ENCODE data around the gene ZC3H13. TPM values are rescaled to one million over a fixed set of nuclear protein-coding genes. Genes with fewer than 3 reads are reported as not detected.

Gene ZC3H13, protein sequence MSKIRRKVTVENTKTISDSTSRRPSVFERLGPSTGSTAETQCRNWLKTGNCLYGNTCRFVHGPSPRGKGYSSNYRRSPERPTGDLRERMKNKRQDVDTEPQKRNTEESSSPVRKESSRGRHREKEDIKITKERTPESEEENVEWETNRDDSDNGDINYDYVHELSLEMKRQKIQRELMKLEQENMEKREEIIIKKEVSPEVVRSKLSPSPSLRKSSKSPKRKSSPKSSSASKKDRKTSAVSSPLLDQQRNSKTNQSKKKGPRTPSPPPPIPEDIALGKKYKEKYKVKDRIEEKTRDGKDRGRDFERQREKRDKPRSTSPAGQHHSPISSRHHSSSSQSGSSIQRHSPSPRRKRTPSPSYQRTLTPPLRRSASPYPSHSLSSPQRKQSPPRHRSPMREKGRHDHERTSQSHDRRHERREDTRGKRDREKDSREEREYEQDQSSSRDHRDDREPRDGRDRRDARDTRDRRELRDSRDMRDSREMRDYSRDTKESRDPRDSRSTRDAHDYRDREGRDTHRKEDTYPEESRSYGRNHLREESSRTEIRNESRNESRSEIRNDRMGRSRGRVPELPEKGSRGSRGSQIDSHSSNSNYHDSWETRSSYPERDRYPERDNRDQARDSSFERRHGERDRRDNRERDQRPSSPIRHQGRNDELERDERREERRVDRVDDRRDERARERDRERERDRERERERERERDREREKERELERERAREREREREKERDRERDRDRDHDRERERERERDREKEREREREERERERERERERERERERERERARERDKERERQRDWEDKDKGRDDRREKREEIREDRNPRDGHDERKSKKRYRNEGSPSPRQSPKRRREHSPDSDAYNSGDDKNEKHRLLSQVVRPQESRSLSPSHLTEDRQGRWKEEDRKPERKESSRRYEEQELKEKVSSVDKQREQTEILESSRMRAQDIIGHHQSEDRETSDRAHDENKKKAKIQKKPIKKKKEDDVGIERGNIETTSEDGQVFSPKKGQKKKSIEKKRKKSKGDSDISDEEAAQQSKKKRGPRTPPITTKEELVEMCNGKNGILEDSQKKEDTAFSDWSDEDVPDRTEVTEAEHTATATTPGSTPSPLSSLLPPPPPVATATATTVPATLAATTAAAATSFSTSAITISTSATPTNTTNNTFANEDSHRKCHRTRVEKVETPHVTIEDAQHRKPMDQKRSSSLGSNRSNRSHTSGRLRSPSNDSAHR (N-terminal part only)
- 37.9 TPM for polyA plus RNA-seq (ENCODE audit: insufficient read length)

DNA sequence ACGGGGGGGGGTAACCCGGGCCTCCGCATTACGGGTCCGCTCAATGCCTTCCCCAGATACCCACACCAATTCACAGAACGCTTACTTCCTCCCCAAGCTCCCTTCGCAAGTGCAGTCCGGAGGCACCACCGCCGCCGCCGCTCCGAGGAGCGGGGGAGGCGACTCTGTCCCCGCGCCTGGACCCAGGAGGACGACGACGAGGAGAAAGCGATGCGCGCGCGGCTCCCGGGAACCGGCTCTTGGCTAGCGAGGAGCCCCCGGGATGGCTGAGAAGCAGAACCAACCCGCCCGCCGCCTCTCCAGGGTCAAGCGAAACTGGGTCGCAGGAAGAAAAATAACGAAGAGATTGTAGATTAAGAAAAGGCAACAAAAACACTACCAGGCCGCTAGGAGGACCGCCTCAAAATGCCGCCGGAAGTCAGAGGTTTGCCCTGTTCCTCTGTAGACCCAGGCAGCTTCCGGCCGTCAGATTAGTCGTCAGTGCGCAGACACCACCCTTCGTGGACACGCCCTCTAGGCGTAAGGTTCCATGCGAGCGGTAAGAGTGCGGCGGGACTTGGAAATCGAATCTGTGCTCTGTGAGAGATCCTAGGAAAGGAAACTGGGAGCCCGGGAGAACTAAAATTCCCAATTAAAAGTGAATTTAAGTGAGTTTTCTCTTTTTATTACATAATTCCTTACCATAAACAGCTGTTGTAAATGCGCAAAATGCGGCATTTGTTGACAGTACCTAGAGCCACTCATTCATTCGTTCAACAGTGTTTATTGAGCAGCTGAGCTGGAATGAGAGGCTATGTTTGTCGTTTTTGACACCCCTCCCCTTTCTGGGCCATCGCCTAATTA lies at the start of gene ZC3H13:
TSS of gene ZC3H13 (minus strand) at position 428 of the 843 bp plus-strand sequence. CDS start 7,239 bp downstream, outside the sequence.
- DNase-seq = peak; percentile 95

DNA sequence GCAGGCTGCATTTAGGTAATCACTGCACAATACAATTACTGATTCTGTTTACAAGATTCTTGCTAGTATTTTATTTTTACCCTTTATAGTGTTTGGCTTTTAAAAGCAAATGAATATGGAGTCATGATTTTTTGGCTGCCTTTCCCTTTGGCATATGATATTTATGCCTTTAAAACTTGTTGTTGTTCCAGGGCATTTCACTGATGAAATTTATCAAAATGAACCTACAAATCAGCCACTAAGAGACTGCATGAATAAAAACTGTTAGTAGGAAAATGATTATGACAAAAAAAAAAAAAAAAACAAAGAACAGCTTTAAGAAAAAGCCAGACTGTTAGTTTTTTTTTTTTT lies 49.7 kb upstream of the ZC3H13 start:
- no peak for DNase-seq

DNA sequence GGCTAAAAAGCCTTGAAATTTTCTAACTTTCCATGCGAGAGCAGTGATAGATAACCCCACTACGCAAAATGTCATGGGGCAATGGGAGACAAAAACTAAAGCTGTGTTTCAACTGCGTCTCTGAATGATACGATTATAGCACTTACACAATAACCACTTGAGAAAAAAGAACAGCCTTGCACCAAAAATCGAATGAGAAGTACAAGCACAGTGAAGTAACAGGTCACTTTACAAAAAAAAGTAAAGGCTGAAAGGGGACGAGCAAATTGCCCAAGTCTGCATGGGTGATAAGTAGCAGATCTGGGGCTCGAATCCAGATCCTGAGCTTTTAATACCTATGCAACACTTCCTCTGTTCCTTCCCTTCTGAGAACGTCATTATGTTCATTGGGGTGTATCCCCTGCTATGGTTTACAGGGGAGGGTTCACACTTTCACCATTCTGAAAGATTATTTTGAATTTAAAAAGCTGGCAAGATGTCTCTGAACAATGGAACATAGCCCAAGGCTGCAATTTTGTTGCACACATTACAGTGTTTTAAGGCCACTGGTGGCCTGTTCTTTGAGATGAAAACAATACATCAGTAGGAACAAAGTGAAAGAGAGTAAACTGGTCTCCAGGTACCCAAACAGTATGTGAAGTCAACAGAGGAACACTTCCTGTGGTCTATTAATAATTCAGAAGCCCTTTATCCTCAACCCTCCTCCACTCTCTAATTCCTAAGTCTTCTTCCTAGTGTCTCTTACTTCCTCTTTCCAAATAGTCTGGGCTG lies 49.1 kb upstream of the ZC3H13 start:
- no peak for DNase-seq

DNA sequence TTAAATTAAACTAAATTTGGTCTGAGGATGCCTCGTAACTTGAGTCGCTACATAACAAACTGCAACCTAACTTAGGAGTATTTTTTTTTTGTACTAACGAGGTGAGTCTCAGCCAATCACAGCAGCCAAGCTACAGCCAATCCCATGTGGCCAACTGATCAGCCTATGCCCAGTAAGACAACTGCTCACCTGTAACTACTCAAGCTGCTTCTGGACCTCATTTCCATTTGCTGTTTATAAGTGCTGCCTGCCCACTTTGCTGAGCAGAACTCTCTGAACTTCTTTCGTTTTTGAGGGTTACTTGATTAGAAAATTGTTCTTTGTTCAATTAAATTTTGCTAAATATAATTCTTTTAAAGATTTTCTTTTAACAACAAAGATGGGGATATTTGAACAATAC lies 48.5 kb upstream of the ZC3H13 start:
- DNase-seq = no peak

DNA sequence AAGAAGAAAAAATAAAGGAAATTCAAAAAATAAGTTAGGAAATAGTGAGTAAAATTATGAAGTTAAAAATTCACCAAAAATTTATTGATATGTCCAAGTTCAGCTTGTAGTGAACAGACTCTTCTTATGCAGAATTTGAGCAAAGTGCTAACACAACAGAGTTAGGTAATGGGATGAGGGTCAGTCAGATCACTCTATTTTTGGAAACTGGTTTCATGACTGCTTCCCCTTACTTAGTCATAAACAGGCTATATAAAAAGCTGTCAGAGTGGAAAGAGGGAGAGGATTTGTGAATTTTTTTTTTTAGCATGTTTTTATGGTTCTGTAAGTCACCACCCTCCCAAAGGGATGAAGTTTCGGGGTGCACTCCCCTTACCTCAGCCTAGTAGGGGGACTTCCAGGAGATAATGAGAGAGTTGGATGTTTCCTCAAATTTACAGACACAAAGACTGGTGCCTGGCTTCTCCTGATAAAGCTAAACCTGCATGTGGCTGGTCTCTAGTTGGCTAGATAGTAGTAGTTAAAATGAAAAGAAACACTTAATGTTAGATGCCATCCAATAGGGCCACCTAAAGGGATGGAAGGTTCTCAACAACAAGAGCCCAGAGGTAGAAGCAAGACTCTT lies 47.8 kb upstream of the ZC3H13 start:
- no peak for DNase-seq

DNA sequence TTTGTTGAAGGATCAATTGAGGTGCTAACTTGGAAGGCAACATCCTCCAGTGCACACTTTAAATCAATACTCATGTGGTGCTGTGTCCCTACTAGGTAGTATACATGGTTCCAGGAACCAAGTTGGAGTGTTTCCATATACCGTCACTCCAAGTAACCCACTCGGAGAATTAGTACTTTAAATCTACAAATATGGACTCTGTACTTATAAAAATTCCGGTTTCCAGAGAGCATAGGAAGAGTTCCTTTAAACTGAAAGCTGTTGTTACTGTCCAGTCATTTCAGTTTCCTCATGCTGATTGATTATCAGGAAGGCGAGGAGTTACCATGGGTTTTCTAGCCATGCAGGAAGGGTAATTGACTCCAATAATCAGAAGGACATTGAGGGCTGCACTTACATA lies 45.1 kb upstream of the ZC3H13 start:
- no peak for DNase-seq

DNA sequence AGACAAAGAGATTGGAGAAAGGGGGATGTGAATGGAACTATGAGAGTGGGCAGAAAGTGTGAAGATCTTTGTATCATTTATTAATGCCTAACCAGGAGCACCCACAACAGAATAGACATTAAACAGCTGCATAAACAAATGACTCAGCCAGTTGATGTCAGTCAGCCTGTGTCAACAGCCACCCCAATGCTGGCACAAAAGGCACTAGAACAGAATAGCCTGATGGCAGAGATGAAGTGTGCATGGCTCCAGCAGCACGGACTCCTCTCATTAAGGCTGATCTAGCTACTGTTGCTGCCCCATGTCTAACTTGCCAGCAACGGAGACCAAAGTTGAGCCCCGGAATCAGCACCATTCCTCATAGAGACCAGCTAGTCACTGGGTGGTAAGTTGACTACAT lies 44.5 kb upstream of the ZC3H13 start:
- DNase-seq = no peak

DNA sequence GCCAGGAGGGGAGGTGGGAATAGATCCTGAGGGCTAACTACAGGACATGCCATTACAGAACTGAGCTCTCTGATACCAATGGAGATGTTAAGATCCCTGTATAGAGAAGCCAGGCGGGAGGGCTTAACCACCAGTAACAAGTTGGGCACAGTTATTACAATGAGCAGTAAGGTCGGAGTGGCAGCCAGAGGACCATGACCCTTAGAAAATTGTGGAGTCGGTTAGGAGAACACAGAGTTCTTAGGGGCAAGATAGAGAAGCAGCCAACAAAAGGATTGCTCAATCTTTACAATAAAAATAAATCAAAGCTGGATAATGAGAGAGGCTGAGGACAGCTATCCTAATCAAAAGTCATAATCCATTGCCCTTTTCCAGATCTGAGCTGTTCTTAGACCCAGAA lies 41.9 kb upstream of the ZC3H13 start:
- DNase-seq = no peak

DNA sequence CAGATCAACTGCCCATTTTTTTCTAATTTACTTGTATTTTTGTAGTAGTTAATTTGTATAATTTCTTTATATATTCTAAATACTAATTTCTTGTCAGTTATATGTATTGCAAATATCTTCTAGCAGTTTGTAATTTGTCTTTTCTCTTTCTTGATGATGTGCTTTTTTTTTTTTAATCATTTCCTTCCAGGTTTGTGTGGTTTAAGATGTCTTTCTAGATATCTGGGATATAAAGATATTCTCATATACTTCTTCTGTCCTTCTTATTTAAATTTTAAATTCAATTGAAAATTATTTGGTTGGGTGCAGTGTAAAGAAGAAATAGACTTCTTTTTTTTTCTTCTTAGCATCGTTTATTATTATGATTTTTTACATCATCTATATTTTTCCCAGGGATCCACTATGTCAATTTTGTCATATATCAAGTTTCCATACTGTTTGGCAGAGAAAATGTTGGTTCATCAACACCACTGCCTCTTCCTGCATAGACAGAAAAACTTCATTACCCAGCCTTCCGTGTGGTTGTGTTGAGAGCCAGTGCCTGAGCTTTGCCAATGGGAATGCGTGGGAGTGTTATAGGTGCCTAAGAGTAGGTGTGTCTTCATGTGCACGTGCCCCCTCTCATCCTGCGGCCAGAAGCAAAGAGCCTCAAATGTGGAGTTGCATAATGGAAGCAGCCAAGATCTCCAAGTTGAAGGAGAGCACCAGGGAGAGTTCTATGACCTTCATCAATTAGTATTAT lies 36.4 kb upstream of the ZC3H13 start:
- DNase-seq = no peak

DNA sequence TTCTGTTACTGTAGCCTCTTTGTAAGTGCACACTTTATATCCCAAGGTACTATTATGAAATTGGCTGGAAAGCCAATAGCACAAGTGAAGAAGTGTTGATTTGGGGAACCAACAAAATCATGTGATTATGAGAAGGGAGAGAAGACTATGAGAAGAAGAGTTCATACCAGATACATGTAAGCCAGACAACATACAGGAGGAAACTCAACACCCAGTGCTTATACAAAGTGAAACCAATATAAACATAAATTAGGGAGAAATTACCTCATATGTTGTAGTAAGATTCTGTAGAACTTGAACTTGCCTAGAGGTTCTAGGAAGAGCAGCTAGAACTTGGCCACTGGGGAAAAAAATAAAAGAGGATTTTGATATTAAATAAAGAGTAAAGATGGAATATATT lies 34.9 kb upstream of the ZC3H13 start:
- no peak for DNase-seq

DNA sequence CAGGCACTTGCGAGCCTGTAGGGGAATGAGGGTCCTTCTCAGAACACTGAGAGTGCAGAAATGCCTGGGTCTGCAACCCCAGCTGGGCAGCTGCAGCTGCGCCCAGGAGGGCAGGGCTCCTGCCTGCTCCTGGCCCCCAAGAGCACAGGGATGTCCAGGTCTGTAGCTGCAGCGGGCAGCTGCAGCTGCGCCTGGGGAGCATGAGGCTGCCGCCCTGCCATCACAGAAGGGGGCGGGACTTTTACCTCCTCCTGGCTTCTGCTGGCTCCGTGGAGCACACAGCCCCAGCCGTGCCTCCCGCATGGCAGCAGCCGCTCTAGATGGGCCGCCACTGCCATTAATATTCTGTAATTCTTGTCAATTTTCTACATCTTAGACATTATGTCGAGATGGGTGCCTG lies 34.4 kb upstream of the ZC3H13 start:
- no peak for DNase-seq

DNA sequence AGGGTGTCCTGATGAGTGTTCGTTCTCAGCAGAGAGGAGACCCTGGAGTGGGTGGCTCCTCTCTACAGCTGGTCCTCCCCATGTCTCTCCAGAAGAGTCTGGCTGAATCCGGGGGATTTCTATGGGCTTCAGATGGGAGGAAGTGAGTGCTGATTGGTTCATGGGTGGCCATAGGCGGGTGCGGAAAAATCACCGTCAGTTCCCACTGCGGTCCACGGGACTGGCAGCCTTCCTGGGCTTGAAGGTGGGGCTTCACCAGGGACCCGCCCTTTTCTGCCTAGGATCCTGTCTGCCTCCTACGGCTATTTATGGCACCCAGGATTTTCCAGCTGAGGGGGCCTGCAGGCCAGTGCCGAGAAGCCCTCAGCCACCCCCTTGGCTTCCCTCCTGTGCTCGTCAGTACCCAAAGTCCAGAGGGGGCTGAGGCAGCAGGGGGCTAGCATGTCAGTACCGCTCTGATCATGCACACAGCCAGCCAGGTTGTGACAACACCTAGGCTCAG lies 33.9 kb upstream of the ZC3H13 start:
- no peak for DNase-seq

DNA sequence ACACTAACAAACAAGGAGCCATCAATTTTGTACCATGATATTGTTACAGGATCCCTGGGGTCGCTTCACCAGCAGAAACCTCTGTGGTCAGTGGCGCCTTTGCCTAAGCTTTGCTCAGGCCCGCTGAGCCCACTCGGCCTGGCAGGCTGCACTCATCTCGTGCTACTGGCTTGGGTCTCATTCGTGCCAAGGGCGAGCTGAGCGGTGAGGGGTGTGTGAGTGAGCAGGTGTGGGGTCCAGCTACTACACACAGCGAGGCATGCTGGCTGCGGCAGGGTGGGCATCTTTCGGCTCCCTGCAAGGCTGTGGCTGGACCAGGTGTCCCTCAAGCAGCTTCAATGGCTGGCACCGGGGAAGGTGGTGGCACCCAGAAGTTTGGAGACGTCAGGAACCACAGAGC lies 33.2 kb upstream of the ZC3H13 start:
- no peak for DNase-seq

DNA sequence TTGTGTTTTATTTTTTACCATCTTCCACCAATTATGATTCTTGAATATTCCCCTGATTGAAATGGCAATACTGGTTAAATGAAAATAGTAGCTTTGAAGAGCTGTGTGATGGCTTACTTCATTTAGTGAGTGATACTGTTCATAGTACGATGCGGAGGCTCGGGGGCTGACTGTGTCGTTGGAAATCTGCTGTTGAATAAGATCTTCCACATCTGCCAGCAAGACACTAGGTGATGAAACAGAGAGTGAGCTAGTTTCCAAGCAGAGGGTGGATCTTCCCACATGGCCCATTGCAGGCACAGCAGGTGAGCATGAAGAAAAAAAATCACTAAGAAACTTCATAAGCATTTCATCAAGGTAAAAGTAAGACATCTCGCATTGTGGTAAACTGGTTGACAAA lies 29.8 kb upstream of the ZC3H13 start:
- DNase-seq = no peak

DNA sequence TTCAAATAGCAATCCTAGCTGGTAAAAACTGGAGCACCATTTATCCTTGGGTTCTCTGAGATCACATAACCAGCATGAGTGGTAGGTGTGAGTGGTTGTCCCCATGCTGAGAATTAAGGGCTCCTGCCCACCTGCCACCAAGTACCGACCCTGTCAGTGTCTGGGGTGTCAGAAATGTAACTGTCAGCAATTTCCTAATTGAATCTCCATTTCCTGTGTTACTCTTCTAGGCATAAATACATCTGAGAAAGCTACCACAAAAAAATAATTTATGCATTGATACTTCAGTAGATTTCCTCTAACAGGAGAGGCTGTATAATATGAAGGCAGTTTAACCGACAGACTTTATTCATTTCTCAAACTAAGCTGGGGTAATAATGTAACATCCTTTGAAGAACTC lies 27.2 kb upstream of the ZC3H13 start:
- DNase-seq = no peak

DNA sequence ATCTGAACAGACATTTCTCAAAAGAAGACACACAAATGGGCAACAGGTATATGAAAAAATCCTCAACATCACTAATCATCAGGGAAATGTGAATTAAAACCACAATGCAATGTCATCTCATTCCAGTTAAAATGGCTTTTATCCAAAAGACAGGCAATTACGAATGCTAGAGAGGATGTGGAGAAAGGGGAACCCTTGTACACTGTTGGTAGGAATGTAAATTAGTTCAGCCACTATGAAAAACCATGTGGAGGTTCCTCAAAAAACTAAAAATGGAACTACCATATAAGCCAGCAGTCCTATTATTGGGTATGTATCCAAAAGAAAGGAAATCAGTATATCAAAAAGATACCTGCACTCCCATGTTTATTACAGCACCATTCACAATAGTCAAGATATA lies 24.7 kb upstream of the ZC3H13 start:
- DNase-seq = no peak

DNA sequence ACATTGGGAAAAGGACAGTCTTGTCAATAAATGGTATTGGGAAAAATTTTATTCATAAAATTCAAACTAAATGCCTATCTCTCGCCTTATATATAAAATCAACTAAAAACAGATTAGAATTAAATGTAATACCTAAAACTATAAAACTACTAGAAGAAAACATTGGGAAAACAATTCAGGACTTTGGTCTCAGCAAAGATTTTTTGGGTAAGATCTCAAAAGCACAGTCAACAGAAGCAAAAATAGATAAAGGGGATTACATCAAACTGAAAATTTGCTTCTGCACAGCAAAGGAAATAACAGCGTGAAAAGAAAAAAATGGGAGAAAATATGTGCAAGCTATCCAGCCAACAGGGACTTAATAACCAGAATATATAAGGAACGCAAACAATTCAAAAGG lies 24.3 kb upstream of the ZC3H13 start:
- no peak for DNase-seq

DNA sequence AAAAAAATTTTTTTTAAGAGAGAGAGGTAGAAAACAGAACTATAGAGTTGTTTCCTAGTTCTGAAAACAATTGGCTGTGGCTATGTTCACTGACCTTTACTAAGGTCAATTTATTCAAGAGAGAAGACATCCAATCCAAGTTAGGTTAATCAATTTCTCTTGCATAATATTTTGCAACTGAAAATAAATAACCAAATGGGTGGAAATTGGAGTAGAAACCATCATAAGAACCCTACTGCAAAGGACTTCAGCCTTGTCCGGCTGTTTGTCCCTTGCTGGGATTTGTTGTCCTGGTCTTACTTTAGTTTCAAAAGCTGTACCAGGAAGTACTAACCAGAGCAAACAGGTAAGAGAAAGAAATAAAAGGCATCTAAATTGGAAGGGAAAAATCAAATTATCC lies 23.3 kb upstream of the ZC3H13 start:
- no peak for DNase-seq

DNA sequence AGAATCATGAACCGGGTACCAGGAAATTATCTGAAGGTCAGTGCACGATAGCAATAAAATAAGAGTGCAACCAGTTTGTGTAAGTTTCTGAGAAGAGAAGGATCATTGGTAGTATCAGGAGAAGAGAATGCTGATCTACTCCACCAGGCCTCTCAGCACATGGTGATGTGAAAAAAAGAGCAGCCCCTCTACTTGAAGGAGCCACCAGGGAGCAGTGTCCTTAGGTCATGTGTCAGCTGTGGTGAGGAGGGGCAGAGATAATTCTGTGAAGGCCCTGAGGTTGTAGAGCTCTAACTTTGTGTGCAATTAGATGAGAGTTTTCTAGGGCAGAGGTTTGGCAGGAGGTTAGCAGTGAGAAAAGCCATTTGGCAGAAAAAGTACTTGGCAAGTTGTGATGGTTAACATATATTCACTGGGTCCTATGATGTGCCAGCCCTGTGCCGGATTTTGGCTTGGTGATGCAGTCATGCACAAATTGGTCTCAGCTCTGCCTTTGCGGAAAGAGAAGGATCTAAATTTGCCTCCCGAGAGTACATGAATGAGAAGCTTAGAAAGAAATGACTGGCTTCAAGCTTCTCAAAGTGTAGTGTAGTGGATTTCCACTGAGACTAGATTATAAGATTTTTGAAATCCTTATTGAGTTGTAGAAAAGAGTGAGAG lies 19.2 kb upstream of the ZC3H13 start:
- no peak for DNase-seq
